Right lobe of liver (tissue), 4 donors: ENCODE measurements around the gene PTCHD4.

Experiments used
- CTCF ChIP-seq, 4 donors: fragments of 200-600 bp in 3 of 4; fragments of 450-650 bp in 1 of 4; IDR thresholded peaks; one replicate each; pipeline versions ENCODE4 v1.5.1 to v1.8.0; 2016 to 2022; ENCODE audit warnings: antibody characterized with exemption in 4 of 4, mild to moderate bottlenecking in 2 of 4
- POLR2A ChIP-seq: fragments of 450-650 bp; IDR thresholded peaks from one replicate; pipeline ENCODE4 v1.6.1; 2017; ENCODE audit warnings: antibody characterized with exemption, mild to moderate bottlenecking
- donor health status: DM: no; HTN: no; CAD: no.
- donor health status: DM: no; HTN: no; CAD: no.
- donor health status: DM: no; HTN: yes; CAD: no.

GRCh38 chr6:48085131-48085741, 25.8 kb downstream of the PTCHD4 start:
- no peak for TF ChIP-seq POLR2A
- TF ChIP-seq CTCF (IDR thresholded peaks at IDR 0.05): no peak
